Measurements from ENCODE around the gene COL4A2.

COL4A2 gene

GRCh38 chr13:110360598-110360997, 53.5 kb downstream of the COL4A2 start:
- no peak for DNase-seq

GRCh38 chr13:110361365-110361911, 54.4 kb downstream of the COL4A2 start:
- no peak for DNase-seq

DNA sequence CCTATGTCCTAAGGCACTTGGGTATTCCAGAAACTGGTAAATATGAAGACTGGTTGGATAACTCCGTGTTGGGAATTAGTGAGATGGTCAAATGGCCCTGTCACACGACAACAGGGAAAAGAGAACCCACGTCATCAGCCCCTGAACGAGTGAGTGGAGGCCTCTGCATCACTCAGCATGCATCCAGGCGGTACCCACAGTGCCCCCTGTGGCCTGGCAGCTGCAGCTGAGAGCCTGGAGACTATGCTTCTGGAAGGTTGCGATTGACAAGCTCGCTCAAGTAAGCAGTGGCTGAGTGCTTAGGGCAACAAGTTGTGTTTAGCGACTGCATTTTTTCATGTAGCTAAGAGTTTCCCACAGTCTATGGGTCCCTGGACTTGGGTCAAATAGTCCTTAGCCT, 55.9 kb downstream of the COL4A2 start:
- DNase-seq, result no peak

GRCh38 chr13:110364081-110364480, 57.0 kb downstream of the COL4A2 start:
- no peak for DNase-seq

GRCh38 chr13:110365876-110366275, 58.8 kb downstream of the COL4A2 start:
- DNase-seq, result no peak

GRCh38 chr13:110366733-110367132, 59.6 kb downstream of the COL4A2 start:
- DNase-seq, result no peak

- no peak for DNase-seq
These were observed 60.5 kb downstream of the COL4A2 start for GRCh38 chr13:110367620-110368019.

GRCh38 chr13:110368408-110368807, 61.3 kb downstream of the COL4A2 start:
- no peak for DNase-seq

GRCh38 chr13:110369400-110369799, 62.3 kb downstream of the COL4A2 start:
- no peak for DNase-seq

GRCh38 chr13:110371550-110372465, 64.7 kb downstream of the COL4A2 start:
- DNase-seq, result no peak

- no peak for DNase-seq
These were observed 65.6 kb downstream of the COL4A2 start for GRCh38 chr13:110372676-110373075.

DNA sequence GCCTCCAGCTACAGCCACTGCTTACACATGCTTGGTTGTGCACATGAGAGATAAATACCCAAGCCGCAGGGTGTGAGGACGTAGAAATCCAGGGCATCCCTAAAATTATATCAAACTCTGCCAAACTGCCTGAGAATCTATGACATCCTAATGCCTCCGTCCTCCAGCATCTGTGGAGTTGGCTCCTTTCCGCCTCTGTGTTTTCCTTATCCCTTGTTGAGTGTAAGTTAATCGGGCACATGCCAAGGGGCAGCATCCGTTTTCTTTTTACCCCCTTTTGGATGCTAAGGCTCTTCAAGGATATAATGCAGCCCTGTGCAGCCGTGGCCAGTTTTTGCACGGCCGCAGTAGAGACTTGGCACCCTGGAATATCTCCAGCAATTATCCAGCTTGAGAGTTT, 66.5 kb downstream of the COL4A2 start:
- no peak for DNase-seq

DNA sequence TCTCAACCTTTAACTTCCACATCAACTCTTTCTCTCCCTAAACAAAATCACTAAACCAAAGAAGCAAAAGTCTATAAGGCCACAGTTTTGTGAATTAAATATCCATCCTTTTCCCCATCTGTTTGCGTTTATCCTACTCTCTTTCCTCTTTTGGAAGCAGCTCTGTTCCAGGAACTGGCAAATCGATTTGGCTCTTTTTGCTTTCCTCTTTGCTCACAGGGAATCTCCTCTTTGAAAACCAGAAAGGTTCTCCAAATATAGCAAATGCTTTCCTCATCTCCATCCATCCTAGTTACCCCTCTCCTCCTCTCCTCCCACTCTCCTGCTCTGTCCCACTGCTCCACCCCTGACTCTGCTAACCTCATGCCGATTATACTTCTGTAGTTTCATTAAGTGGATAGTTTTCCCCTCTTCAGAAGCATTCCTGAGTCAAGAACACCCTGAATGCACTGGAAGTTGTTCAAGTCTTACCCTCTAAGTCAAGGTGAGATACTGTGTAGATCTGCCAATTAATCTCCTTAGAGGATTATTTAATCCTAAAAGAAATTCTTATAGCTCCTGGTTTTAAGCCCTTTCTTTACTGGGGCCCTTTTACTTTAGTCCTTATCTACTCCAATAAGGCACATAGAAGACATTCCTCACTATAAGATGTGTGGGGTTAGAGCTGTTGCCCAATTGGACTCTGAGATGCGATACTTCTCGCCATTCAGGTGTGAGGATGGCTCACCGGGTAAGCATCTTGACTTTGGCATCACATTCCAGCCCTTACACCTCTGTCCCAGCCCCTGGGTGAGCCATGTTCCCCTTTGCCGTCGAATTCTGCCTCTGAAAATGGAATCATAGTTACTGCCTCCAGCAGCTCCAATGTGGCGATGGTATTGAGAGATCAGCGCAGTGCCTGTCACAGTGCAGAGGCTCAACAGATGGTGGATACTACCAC, 67.6 kb downstream of the COL4A2 start:
- DNase-seq, result no peak

DNA sequence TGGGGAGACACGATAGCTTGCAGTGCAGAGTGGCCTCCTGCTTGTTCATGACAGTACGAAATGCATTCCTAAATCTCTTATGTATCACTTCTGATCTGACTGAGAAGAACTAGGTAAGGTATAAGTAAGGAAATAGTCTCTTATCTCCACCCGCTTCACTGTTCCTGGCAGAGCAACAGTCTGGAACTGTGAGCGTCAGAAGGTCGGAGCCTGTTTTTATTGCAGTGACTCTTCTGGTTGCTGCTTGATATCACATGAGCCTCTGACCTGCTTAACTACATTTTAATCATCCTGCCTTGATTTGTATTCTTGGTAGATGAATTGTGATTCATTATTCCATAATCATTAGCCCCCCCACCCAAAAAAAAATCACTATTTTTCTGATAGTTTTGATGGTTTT, 69.0 kb downstream of the COL4A2 start:
- no peak for DNase-seq

DNA sequence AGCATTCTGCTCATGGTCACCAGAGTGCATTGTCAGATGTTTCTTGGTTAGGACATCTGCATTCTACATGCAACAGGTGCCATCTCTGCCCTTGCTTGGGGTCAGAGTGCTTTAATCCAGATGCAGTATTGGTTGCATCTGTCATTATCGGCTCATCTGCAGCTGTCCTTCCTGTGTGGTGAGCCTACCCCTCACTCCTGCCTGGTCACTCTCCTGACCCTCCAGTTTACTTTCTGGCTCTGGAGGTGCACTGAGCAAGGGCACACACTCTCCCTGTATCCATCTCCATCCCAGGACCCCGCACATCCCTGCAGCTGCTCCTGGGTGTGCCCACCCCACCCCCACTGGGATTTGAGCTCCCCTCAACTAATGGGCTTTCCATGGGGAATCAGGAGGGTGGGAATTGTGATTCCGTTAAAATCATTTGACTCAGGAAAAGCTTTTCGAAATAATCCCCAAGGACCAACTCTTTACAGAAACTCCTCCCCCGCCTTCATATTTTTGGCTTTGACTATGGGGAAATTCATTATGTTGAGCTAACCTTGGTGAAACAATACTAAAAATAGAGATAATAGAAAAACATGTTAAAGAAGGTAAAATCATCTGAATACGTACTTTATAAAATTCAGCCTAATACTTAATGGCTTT, 70.2 kb downstream of the COL4A2 start:
- no peak for DNase-seq

DNA sequence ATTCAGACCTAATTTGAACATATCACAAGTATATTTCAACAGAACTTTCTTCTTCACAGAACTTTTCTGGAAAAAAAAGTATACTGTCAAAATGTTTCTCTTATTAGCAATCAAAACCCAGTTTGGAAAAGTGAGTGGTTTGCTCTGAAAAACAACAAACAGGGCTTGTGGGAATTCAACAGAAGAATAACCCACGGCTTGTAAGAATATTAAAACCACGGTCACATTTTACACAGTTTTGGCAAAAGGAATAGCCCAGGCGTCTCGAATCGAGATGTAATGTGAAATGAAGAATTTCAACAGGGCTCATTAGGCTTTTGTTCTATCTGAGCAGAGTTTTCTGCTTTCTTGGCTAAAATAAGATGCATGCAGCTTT, 70.7 kb downstream of the COL4A2 start:
- DNase-seq, result no peak

- no peak for DNase-seq
These were observed 72.3 kb downstream of the COL4A2 start for GRCh38 chr13:110379358-110379757.

DNA sequence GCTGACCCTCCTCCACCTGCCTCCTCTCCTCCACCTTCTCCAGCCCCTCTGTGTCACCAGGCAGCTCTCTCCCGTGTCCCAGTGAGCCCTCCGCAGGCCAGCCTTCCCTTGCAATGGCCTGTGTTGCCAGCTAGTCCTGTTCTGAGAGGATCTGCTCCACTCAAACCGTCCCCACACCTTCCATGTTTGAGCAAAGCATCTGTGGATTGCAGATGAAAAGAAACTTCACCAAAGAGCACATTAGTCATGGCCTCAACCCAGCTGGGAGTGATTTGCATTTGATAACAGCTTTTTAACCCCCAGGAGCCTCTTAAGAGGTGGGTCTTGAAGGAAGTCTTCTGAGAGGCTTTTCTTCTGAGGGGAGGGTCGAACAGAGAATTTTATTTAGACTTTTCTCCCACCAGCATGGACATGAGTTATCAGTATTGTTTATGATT, 72.8 kb downstream of the COL4A2 start:
- no peak for DNase-seq

DNA sequence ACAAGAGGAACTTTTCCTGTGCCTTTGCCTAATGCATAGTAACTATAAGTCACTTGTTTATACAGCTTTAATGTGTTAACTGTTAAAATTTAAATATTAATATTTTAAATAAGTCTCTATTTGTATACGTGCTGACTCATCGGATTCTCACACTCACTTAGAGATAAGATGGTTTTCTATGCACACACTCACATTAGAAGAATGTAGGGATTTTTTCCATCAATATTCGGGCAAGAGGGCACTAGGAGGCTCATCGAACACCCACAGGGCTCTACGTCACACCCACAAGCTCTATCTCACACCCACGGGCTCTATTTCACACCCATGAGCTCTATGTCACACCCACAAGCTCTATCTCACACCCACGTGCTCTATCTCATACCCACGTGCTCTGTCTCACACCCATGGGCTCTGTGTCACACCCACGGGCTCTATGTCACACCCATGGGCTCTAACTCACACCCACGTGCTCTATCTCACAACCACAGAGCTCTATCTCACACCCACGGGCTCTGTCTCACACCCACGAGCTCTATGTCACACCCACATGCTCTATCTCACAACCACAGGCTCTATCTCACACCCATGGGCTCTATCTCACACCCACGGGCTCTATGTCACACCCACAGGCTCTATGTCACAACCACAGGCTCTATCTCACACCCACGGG, 73.4 kb downstream of the COL4A2 start:
- DNase-seq, result no peak

DNA sequence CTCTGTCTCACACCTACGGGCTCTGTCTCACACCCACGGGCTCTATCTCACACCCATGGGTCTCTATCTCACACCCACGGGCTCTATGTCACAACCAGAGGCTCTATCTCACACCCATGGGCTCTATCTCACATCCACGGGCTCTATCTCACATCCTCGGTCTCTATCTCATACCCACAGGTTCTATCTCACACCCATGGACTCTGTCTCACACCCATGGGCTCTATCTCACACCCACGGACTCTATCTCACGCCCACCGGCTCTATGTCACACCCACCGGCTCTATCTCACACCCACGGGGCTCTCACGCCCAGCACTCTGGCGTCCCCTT, 73.9 kb downstream of the COL4A2 start:
- DNase-seq, result no peak

GRCh38 chr13:110382229-110382628, 75.1 kb downstream of the COL4A2 start:
- no peak for DNase-seq

GRCh38 chr13:110382830-110383229, 75.7 kb downstream of the COL4A2 start:
- no peak for DNase-seq
